ENCODE measurements around the gene TTC7B.

DNA sequence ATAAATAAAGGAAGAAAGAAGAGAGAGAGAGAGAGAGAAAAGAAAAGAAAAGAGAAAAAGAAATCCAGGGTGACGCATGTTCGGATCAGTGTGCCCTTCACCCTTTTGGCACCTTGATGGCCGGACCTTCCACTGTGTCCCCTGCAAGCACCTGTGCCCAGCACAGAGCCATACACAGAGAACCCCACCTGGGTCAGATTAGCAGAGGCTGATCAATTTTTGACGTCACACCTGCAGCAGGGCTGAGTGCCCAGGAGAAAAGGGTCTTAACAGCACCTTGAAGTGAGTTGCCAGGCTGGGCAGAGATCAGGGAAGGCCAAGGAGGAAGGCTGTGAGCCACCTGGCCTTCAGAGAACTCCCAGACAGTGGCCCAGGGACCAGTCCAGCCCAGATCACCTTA lies 305.0 kb downstream of the TTC7B start:
- TF ChIP-seq, protein P1, sequence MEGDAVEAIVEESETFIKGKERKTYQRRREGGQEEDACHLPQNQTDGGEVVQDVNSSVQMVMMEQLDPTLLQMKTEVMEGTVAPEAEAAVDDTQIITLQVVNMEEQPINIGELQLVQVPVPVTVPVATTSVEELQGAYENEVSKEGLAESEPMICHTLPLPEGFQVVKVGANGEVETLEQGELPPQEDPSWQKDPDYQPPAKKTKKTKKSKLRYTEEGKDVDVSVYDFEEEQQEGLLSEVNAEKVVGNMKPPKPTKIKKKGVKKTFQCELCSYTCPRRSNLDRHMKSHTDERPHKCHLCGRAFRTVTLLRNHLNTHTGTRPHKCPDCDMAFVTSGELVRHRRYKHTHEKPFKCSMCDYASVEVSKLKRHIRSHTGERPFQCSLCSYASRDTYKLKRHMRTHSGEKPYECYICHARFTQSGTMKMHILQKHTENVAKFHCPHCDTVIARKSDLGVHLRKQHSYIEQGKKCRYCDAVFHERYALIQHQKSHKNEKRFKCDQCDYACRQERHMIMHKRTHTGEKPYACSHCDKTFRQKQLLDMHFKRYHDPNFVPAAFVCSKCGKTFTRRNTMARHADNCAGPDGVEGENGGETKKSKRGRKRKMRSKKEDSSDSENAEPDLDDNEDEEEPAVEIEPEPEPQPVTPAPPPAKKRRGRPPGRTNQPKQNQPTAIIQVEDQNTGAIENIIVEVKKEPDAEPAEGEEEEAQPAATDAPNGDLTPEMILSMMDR (optimal IDR thresholded peaks at IDR 0.05 in 1 of 3, IDR thresholded peaks at IDR 0.05 in 1 of 3, conservative IDR thresholded peaks at IDR 0.05 in 1 of 3; ENCODE audit: extremely low read depth in 1 of 3, insufficient read depth in 2 of 3, low read length in 3 of 3), result no peak
- no peak for TF ChIP-seq EZH2 (IDR thresholded peaks at IDR 0.05; ENCODE audit: low read length)

All from keratinocyte (primary cell).